HepG2 (cell line): Measurements from ENCODE around the gene PTGES3. TPM values are rescaled to one million over a fixed set of nuclear protein-coding genes. Genes with fewer than 3 reads are reported as not detected.
A peak's percentile ranks its signal among the peaks of the same experiment; 100 is the strongest.

Source experiments
- ATF7-NPFF ChIP-seq: sonication (generic); formaldehyde crosslinking; IDR thresholded peaks from 2 replicates; pipeline ENCODE4 v1.8.1; 2023; ENCODE audit warnings: mild to moderate bottlenecking, low read depth, missing genetic modification reagents, moderate library complexity
- CCAR2 ChIP-seq: fragments of 200-400 bp; formaldehyde crosslinking; optimal IDR thresholded peaks from 2 replicates; pipeline ENCODE3; 2018; ENCODE audit warnings: low read depth, mild to moderate bottlenecking, low read length, moderate library complexity
- ETV6 ChIP-seq: sonication (generic); formaldehyde crosslinking; conservative IDR thresholded peaks from 2 replicates; pipeline ENCODE4 v1.4.0; 2020; ENCODE audit warnings: missing genetic modification reagents
- FOXK2 ChIP-seq: fragments of 450-650 bp; IDR thresholded peaks from 2 replicates; pipeline ENCODE4 v1.6.1; 2016
- KLF16 ChIP-seq, 2 experiments: sonication (generic) in 1 of 2; formaldehyde crosslinking in 1 of 2; IDR thresholded peaks; 2 replicates each; pipeline versions ENCODE4 v1.6.1 to v1.8.0; 2016 to 2023; ENCODE audit warnings: missing genetic modification reagents in 2 of 2, missing compliant biosample characterization in 1 of 2
- TGIF2 ChIP-seq: IDR thresholded peaks from 2 replicates; pipeline ENCODE4 v1.6.1; 2016; ENCODE audit warnings: control low read depth, missing compliant biosample characterization
- ZFYVE20 ChIP-seq: sonication (generic); formaldehyde crosslinking; IDR thresholded peaks from 2 replicates; pipeline ENCODE4 v1.8.0; 2023; ENCODE audit warnings: low read depth, mild to moderate bottlenecking, moderate library complexity, missing genetic modification reagents, borderline replicate concordance
- ZNF235 ChIP-seq: sonication (generic); formaldehyde crosslinking; IDR thresholded peaks from 2 replicates; pipeline ENCODE4 v1.8.1; 2023; ENCODE audit warnings: mild to moderate bottlenecking, missing genetic modification reagents, borderline replicate concordance
- ZNF432 ChIP-seq: sonication (generic); formaldehyde crosslinking; IDR thresholded peaks from 2 replicates; pipeline ENCODE4 v1.5.0; 2020; ENCODE audit warnings: missing genetic modification reagents, mild to moderate bottlenecking, borderline replicate concordance
- ZSCAN21 ChIP-seq: sonication (generic); formaldehyde crosslinking; IDR thresholded peaks from 2 replicates; pipeline ENCODE4 v1.8.0; 2022; ENCODE audit warnings: mild to moderate bottlenecking, missing genetic modification reagents, moderate library complexity, borderline replicate concordance
- polyA plus RNA-seq, 8 experiments: library from polyadenylated mRNA; depleted of rRNA in 3 of 8; stranded (reverse) in 7 of 8; unstranded in 1 of 8; fragments of >200 nt; fragmentation: Illumina TruSeq in 4 of 8; extraction: Trizol in 4 of 8; gene quantifications; 2 replicates each; pipeline versions ENCODE4 v1.2.1 to v1.2.3, GENCODE V29; 2011 to 2016; ENCODE audit warnings: low read depth in 4 of 8, missing spikeins in 1 of 8, mixed read lengths in 1 of 8; ENCODE audit not compliant: insufficient read depth in 1 of 8
- total RNA-seq, 5 experiments: library from RNA; depleted of rRNA; stranded (reverse); fragments of >200 nt; fragmentation: Illumina TruSeq; extraction: Trizol; gene quantifications; 2 replicates each; pipeline ENCODE4 v1.2.3, GENCODE V29; 2016; ENCODE audit warnings: low read depth in 1 of 5
- TF ChIP-seq, protein P1 (sequence below): sonication (generic); formaldehyde crosslinking; IDR thresholded peaks from 2 replicates; pipeline ENCODE4 v1.4.0; 2020; ENCODE audit warnings: missing genetic modification reagents, mild to moderate bottlenecking, borderline replicate concordance
- TF ChIP-seq, protein P2 (sequence below): sonication (generic); formaldehyde crosslinking; IDR thresholded peaks from 2 replicates; pipeline ENCODE4 v1.5.1; 2020; ENCODE audit warnings: mild to moderate bottlenecking, missing genetic modification reagents
- TF ChIP-seq, protein P3 (sequence below): IDR thresholded peaks from 2 replicates; pipeline ENCODE4 v1.6.1; 2016; ENCODE audit warnings: missing compliant biosample characterization, missing genetic modification reagents, borderline replicate concordance
- TF ChIP-seq, protein P4 (sequence below): sonication (generic); formaldehyde crosslinking; IDR thresholded peaks from 2 replicates; pipeline ENCODE4 v1.5.1; 2020; ENCODE audit warnings: missing genetic modification reagents, mild to moderate bottlenecking, borderline replicate concordance
- TF ChIP-seq, protein P5 (sequence below): sonication (generic); formaldehyde crosslinking; IDR thresholded peaks from 2 replicates; pipeline ENCODE4 v1.4.0; 2020; ENCODE audit warnings: missing genetic modification reagents

Gene PTGES3
- total and polyA plus RNA-seq, 2 of the 13 experiments (the other 11 are each of a cell fraction or from before 2014, with no cell fraction given) = 54.4 to 159 TPM

DNA sequence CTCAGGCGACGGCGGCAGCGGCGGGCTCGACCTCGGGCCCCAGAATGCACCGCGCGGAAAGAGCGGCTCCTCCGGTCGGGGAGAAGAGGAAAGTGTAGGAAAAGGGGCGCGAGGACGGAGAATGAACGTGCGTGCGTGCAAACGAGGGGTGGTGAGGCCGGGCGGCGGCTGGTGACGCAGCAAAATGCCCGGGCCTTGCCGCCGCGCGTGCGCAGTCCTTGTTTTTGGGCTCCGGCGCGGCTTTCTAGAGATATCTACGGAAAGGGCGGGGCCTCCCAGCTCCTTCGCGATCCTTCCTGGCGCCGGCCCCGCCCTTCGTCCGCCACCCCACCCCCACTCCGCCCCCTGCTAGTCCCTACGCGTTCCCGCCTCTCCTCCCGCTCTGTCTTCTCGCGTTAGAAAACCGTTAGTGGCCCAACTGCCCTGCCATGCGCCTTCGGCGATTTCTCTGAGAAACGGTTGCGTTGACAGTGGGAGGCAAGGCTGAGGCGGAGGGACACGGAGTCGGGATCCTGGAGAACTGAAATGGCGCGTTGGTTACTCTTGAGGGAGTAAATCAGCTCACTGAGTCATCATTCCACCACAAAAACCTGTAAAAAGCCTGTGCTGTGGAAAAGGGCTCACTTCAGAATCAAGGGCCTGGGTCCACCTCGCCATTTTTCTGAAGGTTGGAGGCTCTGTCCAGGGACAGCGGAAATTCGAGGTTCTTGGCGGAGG, at the start of gene PTGES3 (continued):
- TF ChIP-seq, protein P1, sequence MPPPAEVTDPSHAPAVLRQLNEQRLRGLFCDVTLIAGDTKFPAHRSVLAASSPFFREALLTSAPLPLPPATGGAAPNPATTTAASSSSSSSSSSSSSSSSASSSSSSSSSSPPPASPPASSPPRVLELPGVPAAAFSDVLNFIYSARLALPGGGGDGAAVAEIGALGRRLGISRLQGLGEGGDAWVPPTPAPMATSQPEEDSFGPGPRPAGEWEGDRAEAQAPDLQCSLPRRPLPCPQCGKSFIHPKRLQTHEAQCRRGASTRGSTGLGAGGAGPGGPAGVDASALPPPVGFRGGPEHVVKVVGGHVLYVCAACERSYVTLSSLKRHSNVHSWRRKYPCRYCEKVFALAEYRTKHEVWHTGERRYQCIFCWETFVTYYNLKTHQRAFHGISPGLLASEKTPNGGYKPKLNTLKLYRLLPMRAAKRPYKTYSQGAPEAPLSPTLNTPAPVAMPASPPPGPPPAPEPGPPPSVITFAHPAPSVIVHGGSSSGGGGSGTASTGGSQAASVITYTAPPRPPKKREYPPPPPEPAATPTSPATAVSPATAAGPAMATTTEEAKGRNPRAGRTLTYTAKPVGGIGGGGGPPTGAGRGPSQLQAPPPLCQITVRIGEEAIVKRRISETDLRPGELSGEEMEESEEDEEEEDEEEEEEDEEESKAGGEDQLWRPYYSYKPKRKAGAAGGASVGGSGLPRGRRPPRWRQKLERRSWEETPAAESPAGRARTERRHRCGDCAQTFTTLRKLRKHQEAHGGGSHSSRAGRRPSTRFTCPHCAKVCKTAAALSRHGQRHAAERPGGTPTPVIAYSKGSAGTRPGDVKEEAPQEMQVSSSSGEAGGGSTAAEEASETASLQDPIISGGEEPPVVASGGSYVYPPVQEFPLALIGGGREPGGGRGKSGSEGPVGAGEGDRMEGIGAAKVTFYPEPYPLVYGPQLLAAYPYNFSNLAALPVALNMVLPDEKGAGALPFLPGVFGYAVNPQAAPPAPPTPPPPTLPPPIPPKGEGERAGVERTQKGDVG (CRISPR knock-in tag) = peak; percentile 92; the same call in 1 of the 2 replicates
- TF ChIP-seq, protein P2, sequence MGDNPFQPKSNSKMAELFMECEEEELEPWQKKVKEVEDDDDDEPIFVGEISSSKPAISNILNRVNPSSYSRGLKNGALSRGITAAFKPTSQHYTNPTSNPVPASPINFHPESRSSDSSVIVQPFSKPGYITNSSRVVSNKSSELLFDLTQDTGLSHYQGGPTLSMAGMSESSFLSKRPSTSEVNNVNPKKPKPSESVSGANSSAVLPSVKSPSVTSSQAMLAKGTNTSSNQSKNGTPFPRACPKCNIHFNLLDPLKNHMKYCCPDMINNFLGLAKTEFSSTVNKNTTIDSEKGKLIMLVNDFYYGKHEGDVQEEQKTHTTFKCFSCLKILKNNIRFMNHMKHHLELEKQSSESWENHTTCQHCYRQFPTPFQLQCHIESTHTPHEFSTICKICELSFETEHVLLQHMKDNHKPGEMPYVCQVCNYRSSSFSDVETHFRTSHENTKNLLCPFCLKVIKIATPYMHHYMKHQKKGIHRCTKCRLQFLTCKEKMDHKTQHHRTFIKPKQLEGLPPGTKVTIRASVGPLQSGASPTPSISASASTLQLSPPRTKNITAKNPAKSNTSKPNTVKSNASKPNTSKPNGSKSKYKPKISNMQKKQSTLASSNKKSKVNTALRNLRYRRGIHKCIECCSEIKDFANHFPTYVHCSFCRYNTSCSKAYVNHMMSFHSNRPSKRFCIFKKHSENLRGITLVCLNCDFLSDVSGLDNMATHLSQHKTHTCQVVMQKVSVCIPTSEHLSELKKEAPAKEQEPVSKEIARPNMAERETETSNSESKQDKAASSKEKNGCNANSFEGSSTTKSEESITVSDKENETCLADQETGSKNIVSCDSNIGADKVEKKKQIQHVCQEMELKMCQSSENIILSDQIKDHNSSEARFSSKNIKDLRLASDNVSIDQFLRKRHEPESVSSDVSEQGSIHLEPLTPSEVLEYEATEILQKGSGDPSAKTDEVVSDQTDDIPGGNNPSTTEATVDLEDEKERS (CRISPR knock-in tag) = peak; percentile 87; the same call in 1 of the 2 replicates
- no peak for TF ChIP-seq ZNF432 (CRISPR knock-in tag)
- TF ChIP-seq FOXK2 = 0 out of 2 replicates have a peak, but pooled peaks have one; percentile 20
- TF ChIP-seq CCAR2 = no peak
- TF ChIP-seq ZFYVE20 (CRISPR knock-in tag) = no peak
- TF ChIP-seq ZNF235 (CRISPR knock-in tag) = no peak
- TF ChIP-seq ZSCAN21 (CRISPR knock-in tag) = peak; percentile 94
- 0 out of 2 replicates have a peak, but pooled peaks have one; percentile 15 for TF ChIP-seq ETV6
- TF ChIP-seq, protein P3, sequence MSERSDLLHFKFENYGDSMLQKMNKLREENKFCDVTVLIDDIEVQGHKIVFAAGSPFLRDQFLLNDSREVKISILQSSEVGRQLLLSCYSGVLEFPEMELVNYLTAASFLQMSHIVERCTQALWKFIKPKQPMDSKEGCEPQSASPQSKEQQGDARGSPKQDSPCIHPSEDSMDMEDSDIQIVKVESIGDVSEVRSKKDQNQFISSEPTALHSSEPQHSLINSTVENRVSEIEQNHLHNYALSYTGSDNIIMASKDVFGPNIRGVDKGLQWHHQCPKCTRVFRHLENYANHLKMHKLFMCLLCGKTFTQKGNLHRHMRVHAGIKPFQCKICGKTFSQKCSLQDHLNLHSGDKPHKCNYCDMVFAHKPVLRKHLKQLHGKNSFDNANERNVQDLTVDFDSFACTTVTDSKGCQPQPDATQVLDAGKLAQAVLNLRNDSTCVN = peak; percentile 91
- TF ChIP-seq, protein P4, sequence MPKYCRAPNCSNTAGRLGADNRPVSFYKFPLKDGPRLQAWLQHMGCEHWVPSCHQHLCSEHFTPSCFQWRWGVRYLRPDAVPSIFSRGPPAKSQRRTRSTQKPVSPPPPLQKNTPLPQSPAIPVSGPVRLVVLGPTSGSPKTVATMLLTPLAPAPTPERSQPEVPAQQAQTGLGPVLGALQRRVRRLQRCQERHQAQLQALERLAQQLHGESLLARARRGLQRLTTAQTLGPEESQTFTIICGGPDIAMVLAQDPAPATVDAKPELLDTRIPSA = no peak; the same call in 1 of the 2 replicates
- peak; percentile 81; the same call in 1 of the 2 replicates for TF ChIP-seq TGIF2 (CRISPR knock-in tag)
- peak in 1 of 2 experiments; percentile 98; a peak in 2 of 4 replicates for TF ChIP-seq KLF16 (CRISPR knock-in tag; IDR thresholded peaks at IDR 0.05)
- TF ChIP-seq ATF7-NPFF (CRISPR knock-in tag) = peak; percentile 92
- TF ChIP-seq, protein P5, sequence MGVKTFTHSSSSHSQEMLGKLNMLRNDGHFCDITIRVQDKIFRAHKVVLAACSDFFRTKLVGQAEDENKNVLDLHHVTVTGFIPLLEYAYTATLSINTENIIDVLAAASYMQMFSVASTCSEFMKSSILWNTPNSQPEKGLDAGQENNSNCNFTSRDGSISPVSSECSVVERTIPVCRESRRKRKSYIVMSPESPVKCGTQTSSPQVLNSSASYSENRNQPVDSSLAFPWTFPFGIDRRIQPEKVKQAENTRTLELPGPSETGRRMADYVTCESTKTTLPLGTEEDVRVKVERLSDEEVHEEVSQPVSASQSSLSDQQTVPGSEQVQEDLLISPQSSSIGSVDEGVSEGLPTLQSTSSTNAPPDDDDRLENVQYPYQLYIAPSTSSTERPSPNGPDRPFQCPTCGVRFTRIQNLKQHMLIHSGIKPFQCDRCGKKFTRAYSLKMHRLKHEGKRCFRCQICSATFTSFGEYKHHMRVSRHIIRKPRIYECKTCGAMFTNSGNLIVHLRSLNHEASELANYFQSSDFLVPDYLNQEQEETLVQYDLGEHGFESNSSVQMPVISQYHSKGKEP (CRISPR knock-in tag) = peak; percentile 76; the same call in 1 of the 2 replicates
